ENCODE results near the gene CRLF1. TPM values are rescaled to one million over a fixed set of nuclear protein-coding genes. Genes with fewer than 3 reads are reported as not detected.

CRLF1 gene, protein sequence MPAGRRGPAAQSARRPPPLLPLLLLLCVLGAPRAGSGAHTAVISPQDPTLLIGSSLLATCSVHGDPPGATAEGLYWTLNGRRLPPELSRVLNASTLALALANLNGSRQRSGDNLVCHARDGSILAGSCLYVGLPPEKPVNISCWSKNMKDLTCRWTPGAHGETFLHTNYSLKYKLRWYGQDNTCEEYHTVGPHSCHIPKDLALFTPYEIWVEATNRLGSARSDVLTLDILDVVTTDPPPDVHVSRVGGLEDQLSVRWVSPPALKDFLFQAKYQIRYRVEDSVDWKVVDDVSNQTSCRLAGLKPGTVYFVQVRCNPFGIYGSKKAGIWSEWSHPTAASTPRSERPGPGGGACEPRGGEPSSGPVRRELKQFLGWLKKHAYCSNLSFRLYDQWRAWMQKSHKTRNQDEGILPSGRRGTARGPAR
- not detected for total RNA-seq
- total RNA-seq, result 0 to 0.08 reads per million in 2 donors

DNA sequence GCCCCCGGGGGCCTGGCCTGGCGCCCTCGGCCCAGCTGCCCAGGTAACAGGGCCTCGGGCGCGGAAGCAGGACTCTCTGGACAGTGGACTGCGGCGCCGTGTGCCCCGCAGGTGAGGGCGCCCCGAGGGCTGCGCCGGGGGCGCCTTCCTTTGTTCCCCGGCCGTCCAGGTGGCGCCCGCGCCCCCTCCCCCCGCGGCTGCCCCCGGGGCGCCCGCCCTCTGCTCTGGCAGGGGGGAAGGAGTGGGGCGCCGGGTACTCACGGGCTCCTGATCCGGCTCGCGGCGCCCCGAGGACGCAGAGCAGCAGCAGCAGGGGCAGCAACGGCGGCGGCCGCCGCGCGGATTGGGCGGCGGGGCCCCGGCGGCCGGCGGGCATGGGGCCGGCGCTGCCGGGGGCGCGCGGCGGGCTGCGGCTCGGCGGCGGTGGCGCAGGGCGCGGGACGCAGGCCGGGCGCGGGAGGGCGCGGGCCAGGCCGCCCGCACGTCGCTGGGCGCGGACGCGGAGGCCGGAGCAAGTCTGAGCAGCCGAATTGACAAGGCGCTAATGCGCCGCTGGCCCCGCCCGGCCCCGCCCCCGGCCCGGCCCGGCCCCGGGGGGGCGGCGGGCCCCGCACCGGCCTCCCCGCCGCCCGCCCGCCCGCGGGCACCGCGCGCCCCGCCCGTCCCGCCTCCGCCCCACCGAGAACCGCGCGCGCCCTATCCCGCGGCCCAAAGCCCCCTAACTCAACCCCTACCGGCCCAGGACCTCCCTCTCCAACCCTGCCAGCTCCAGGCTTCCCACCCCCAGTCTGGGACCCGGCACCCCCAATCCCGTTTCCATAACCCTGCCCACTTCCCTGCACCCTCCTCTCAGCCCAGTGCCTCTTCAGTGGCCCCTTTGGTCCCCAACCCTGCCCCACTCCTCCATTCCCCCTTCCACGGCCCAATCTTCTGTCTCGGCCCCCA lies at the start of gene CRLF1:
TSS of gene CRLF1 (minus strand) at position 519 of the 945 bp plus-strand sequence. CDS start at position 376, 143 bp downstream.
- Mint-ChIP-seq H3K36me3 (ENCODE audit: low read depth) (peaks cover 15% of the 10 kb centered on the region), H3K27me3 (peaks cover 65% of the 10 kb centered on the region), H3K4me3 (peak within 1 kb of the TSS; percentile 61), H3K27ac (no peak within 1 kb of the TSS), H3K4me1 (peaks cover 24% of the 10 kb centered on the region)
- ATAC-seq (no peak), DNase-seq (no peak)
- H3K9me3 ChIP-seq (ENCODE audit: control insufficient read depth, low read length, poor library complexity, severe bottlenecking), result no peaks in the 10 kb centered on the region

DNA sequence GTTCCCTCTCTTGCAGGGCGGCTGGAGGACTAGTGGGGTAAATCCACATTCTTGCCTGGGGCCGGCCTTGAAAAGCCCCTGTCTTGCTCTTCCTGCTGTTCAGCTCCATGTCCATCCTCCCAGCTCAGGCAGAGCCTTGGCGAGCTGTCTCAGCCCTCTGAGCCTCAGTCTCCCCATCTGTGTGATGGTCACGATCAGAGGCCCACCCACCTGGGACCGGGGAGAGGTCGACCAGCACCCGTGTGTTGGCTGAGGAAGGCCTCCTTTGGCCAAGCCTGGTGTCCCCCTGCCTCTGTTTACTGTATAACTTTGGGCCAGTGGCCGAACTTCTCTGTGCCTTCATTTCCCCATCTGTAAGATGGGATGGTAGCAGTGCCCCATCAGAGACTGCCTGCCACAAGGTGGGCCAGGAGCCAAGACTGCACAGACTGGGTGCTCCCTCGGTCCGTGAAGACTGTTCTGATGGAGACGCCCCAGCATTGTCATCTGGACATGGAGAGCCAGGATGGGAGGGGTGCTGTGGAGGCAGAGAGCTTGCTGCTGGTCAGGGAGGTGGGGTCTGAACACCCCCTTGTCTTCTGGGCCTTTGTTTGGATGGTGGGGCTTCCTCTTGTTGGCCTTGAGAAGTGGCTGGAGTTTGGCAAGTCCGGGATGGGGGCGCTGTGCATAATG lies 48.7 kb upstream of the CRLF1 start:
- ATAC-seq (no peak), DNase-seq (no peak)
- Mint-ChIP-seq H3K4me3 (no peak overlapping the region), H3K27ac (no peak overlapping the region), H3K27me3 (no peaks in the 10 kb centered on the region), H3K4me1 (peaks cover 26% of the 10 kb centered on the region), H3K36me3 (ENCODE audit: low read depth) (peaks cover 7% of the 10 kb centered on the region)
- no peaks in the 10 kb centered on the region for H3K9me3 ChIP-seq (ENCODE audit: control insufficient read depth, low read length, poor library complexity, severe bottlenecking)

DNA sequence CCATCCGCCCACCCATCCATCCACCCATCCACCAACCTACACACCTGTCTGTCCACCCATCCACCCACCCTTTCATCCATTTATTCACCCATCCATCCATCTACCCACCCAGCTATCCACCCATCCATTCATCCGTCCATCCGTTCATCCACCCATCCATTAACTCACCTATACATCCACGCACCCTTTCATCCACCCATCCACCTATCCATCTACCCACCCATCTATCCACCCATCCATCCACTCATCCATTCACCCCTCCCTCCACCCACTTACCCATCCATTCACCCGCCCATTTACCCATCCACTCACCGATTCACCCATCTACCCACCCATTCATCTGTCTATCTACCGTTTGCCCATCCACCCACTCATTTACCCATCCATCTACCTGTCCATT lies 47.9 kb upstream of the CRLF1 start:
- ATAC-seq (no peak), DNase-seq (no peak)
- Mint-ChIP-seq H3K4me1 (peaks cover 26% of the 10 kb centered on the region), H3K4me3 (no peak overlapping the region), H3K27me3 (no peaks in the 10 kb centered on the region), H3K36me3 (ENCODE audit: low read depth) (peaks cover 7% of the 10 kb centered on the region), H3K27ac (no peak overlapping the region)
- H3K9me3 ChIP-seq (ENCODE audit: control insufficient read depth, low read length, poor library complexity, severe bottlenecking), result no peaks in the 10 kb centered on the region

DNA sequence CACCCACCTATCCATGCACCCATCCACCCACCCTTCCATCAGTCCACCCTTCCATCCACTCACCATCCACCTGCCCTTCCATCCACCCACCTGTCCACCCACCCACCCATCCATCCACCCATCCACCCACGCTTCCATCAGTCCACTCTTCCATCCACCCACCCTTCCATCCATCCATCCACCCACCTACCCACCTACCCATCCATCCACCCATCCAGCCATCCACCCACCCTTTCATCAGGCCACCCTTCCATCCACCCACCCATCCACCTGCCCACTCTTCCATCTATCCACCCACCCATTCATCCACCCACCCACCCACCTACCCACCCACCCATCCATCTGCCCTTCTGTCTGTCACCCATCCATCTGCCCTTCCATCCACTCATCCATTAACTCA lies 47.3 kb upstream of the CRLF1 start:
- Mint-ChIP-seq H3K4me1 (peaks cover 24% of the 10 kb centered on the region), H3K27me3 (no peaks in the 10 kb centered on the region), H3K27ac (no peak overlapping the region), H3K36me3 (ENCODE audit: low read depth) (peaks cover 7% of the 10 kb centered on the region), H3K4me3 (no peak overlapping the region)
- ATAC-seq (no peak), DNase-seq (no peak)
- no peaks in the 10 kb centered on the region for H3K9me3 ChIP-seq (ENCODE audit: control insufficient read depth, low read length, poor library complexity, severe bottlenecking)

DNA sequence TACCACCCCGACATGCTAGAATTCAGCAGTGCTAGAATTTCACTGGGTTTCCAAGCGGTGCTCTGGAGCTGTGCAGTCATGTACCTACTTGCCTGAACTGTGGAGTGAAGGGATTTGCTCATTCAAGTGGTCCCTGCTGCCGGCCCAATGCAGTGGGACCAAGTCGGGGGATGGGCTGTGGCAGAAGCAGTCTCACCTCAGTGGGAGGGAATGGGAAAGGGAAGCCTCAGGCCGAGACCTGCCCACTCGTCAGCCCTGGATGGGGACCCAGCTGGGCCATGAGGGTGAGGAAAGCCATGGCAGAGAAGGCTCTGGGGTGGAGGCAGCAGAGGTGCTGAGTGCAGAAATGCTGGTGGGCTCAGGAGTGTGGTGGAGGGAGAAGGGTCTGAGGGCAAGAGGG lies 45.1 kb upstream of the CRLF1 start:
- peaks cover 15% of the 10 kb centered on the region for H3K4me1 Mint-ChIP-seq
- ATAC-seq (no peak), DNase-seq (no peak)
- H3K4me3 Mint-ChIP-seq, result no peak overlapping the region
- no peak overlapping the region for H3K27ac Mint-ChIP-seq
- H3K9me3 ChIP-seq (ENCODE audit: control insufficient read depth, low read length, poor library complexity, severe bottlenecking), result no peaks in the 10 kb centered on the region
- H3K36me3 Mint-ChIP-seq (ENCODE audit: low read depth), result peaks cover 3% of the 10 kb centered on the region
- H3K27me3 Mint-ChIP-seq, result no peaks in the 10 kb centered on the region

DNA sequence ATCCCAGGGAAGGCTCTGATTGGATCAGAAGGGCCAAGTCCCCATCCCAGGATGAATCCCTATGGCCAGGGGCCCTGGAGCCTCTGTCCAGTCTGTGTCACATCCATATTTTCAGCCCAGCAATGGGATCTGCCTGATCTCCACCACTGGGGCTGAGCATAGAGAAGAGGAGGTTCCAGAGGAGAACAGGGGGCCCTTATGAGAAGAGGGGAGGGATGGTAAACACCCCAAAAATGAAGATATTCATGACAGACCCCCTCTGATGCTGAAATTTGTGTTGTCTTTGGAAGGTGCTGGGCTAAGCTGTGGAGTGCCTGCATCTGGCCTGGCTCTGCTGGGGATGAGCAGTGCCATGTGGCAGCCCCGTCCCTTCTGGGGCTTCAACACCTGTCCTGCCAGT lies 44.7 kb upstream of the CRLF1 start:
- H3K36me3 Mint-ChIP-seq (ENCODE audit: low read depth), result peaks cover 3% of the 10 kb centered on the region

DNA sequence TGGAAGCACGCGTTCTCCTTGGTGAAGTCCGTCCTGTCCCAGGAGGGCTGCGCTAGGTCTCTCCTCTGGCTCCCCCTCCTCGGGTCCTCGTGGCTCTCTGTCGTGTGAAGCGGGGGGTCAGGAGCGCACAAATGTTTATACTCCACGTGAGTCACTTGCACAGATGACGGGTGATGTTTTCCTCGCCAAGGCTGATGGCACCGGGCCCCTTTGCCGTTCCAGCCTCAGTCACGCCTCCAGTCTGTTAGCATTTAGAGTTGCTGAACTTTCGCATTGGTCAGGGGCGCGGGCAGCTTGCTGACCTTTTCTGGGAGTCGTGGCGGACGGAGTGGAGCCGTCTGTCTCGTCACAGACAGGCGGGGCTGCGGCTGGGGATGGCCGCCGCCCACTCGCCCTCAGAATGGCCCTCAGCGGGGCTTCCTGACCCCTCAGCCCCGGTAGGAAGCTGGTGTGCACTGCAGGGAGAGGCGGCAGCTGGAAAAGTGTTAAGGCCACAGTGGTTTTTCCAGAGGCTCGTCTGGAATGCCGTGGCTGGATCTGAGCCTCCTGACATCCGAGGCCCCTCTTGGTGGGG lies 44.0 kb upstream of the CRLF1 start:
- no peak overlapping the region for H3K4me3 Mint-ChIP-seq
- ATAC-seq (no peak), DNase-seq (no peak)
- no peak overlapping the region for H3K27ac Mint-ChIP-seq
- H3K9me3 ChIP-seq (ENCODE audit: control insufficient read depth, low read length, poor library complexity, severe bottlenecking), result no peaks in the 10 kb centered on the region
- no peaks in the 10 kb centered on the region for H3K27me3 Mint-ChIP-seq
- peaks cover 18% of the 10 kb centered on the region for H3K4me1 Mint-ChIP-seq
- peaks cover 3% of the 10 kb centered on the region for H3K36me3 Mint-ChIP-seq (ENCODE audit: low read depth)

More for the DNA sequence above, 44.7 kb upstream of the CRLF1 start:
- H3K27me3 Mint-ChIP-seq, result no peaks in the 10 kb centered on the region
- ATAC-seq (no peak), DNase-seq (no peak)
- H3K27ac Mint-ChIP-seq, result no peak overlapping the region
- no peaks in the 10 kb centered on the region for H3K9me3 ChIP-seq (ENCODE audit: control insufficient read depth, low read length, poor library complexity, severe bottlenecking)
- H3K4me3 Mint-ChIP-seq, result no peak overlapping the region
- peaks cover 19% of the 10 kb centered on the region for H3K4me1 Mint-ChIP-seq

DNA sequence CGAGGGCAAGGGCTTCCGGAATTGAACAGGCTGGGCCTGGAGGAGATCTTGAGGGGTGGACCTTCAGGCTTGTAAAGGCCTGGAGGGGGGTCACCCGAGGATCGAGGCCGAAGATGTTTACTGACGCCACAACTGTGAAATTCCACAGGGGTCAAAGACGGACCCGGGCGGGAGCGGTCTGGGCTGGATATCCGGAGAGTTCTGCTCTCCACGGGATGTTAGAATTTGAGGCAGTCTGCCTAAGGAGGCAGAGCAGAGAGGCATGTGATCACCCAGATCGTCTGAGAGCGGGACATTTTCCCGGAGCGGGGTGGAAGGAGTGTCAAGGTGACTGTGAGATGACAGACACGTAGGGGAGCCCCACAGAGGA lies 43.4 kb upstream of the CRLF1 start:
- H3K4me3 Mint-ChIP-seq, result no peak overlapping the region
- no peak for DNase-seq
- no peak for ATAC-seq
- no peaks in the 10 kb centered on the region for H3K9me3 ChIP-seq (ENCODE audit: control insufficient read depth, low read length, poor library complexity, severe bottlenecking)
- H3K27ac Mint-ChIP-seq, result no peak overlapping the region
- H3K36me3 Mint-ChIP-seq (ENCODE audit: low read depth), result peaks cover 3% of the 10 kb centered on the region
- H3K27me3 Mint-ChIP-seq, result no peaks in the 10 kb centered on the region
- peaks cover 16% of the 10 kb centered on the region for H3K4me1 Mint-ChIP-seq

DNA sequence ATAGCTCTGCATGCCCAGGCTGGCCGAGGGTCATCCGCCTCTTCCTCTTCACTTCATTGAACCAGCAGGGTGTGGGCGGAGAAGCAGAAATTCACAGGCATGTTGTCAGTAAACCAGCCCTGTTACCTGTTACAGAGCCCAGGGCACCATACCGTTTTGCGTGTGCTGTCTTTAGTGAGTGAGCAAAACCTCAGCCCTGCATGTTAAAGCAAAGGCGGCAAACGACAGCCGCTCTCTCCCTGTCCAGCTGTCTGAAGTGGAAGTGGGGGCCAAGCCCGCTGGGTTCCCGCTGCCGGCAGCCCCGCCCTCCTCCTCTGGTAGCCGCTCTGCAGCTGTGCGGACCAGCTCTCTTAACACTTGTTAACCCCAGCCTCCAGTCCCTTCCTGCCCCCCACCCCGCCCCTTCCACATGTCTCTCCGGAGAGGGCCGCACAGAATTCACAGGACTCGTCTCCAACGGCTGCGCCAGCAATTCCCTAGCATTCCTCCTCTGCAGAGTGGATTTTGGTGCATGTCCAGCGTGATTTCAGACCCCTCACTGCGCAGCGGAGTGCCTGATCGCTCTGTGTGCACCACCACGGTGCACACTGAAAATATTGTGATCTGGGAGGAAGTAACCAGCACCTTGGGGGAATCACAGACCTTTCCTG lies 42.9 kb upstream of the CRLF1 start:
- Mint-ChIP-seq H3K27me3 (no peaks in the 10 kb centered on the region), H3K27ac (no peak overlapping the region)

DNA sequence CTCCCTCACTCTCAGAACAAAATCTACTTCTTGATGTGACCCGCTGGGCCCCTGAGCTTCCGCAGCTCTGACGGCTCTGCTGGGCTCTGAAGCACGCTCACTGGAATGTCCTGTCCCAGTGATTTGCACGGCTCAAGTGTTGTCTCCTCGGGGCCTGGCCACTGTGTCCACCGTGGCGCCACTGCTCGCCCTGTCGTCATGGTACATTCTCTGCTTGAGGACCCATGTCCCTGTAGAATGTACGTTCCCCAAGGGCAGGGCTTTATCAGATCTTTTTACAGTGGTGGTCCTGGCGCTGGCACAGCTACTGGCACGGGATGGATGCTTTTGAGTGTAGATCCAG lies 42.3 kb upstream of the CRLF1 start:
- Mint-ChIP-seq H3K27me3 (no peaks in the 10 kb centered on the region), H3K4me1 (peaks cover 16% of the 10 kb centered on the region), H3K27ac (no peak overlapping the region), H3K4me3 (no peak overlapping the region), H3K36me3 (ENCODE audit: low read depth) (no peaks in the 10 kb centered on the region)
- no peak for ATAC-seq
- H3K9me3 ChIP-seq (ENCODE audit: control insufficient read depth, low read length, poor library complexity, severe bottlenecking), result no peaks in the 10 kb centered on the region
- DNase-seq, result no peak

More for the DNA sequence above, 42.9 kb upstream of the CRLF1 start:
- no peak for DNase-seq
- Mint-ChIP-seq H3K4me3 (peak overlapping the region; percentile 15), H3K4me1 (peaks cover 16% of the 10 kb centered on the region), H3K36me3 (ENCODE audit: low read depth) (peaks cover 3% of the 10 kb centered on the region)
- ATAC-seq, result no peak
- H3K9me3 ChIP-seq (ENCODE audit: control insufficient read depth, low read length, poor library complexity, severe bottlenecking), result no peaks in the 10 kb centered on the region

DNA sequence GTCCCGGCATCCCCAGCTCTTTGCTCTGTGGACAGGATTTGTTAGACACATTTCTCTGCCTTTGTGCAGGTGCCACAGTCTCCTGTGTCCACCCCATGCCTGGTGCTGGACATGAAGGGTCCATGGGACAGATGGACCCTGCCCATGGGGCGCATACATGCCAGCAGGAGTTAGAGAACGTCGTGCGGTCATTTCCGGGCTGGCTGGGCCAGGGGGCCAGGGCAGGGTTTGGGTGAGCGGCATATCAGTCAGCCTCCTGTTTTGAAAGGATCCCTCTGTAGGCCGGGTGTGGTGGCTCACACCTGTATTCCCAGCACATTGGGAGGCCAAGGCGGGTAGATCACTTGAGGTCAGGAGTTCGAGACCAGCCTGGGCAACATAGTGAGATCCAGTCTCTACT lies 41.2 kb upstream of the CRLF1 start:
- H3K27ac Mint-ChIP-seq, result no peak overlapping the region
- no peaks in the 10 kb centered on the region for H3K27me3 Mint-ChIP-seq
- H3K4me3 Mint-ChIP-seq, result no peak overlapping the region
- no peak for ATAC-seq
- no peaks in the 10 kb centered on the region for H3K9me3 ChIP-seq (ENCODE audit: control insufficient read depth, low read length, poor library complexity, severe bottlenecking)
- no peaks in the 10 kb centered on the region for H3K36me3 Mint-ChIP-seq (ENCODE audit: low read depth)
- DNase-seq, result no peak
- H3K4me1 Mint-ChIP-seq, result peaks cover 16% of the 10 kb centered on the region

DNA sequence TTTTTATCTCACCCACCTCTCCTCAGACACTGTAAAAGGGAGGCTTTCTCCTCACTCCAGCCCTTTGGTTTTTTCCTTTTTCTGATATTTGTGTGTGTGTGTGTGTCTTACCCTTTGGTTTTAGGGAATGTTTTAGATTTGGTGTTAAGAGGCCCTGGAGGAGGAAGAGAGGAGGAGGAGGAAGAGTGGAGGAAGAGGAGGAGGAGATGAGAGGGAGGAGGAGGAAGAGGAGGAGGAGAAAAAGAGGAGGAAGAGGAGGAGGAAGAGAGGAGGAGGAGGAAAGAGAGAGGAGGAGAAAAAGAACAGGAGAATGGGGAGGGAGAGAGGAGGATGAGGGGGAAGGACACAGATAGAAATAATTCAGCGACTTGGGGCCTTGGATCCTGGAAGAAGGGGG lies 40.8 kb upstream of the CRLF1 start:
- peaks cover 16% of the 10 kb centered on the region for H3K4me1 Mint-ChIP-seq
- no peaks in the 10 kb centered on the region for H3K27me3 Mint-ChIP-seq
- H3K27ac Mint-ChIP-seq, result no peak overlapping the region
- ATAC-seq (no peak), DNase-seq (no peak)
- H3K9me3 ChIP-seq (ENCODE audit: control insufficient read depth, low read length, poor library complexity, severe bottlenecking), result no peaks in the 10 kb centered on the region
- no peaks in the 10 kb centered on the region for H3K36me3 Mint-ChIP-seq (ENCODE audit: low read depth)
- no peak overlapping the region for H3K4me3 Mint-ChIP-seq
